GM18499 (cell line): Measurements from ENCODE around the gene TOB2.

Experiments
- ATAC-seq: cut with Tn5 transposase; IDR thresholded peaks from one replicate; pipeline ENCODE4 v1.9.1; 2021; ENCODE audit warnings: moderate number of reproducible peaks; ENCODE audit not compliant: insufficient read depth, unreplicated experiment

TOB2 gene

GRCh38 chr22:41446639-41447434 is at the start of gene TOB2:
Gene TOB2, minus strand, starts transcription at chr22:41446801. Its CDS starts 9,456 bp downstream, at chr22:41437345.
- ATAC-seq = peak; percentile 37

- ATAC-seq = no peak
Observed at GRCh38 chr22:41491374-41492100, 44.9 kb upstream of the TOB2 start.

- no peak for ATAC-seq
Observed at GRCh38 chr22:41488596-41489385, 42.2 kb upstream of the TOB2 start.

- ATAC-seq = no peak
Observed at GRCh38 chr22:41488076-41488475, 41.5 kb upstream of the TOB2 start.

GRCh38 chr22:41487037-41487935 is 40.7 kb upstream of the TOB2 start:
- ATAC-seq = no peak

GRCh38 chr22:41485033-41485432 is 38.4 kb upstream of the TOB2 start:
- no peak for ATAC-seq

GRCh38 chr22:41482319-41482935 is 35.8 kb upstream of the TOB2 start:
- no peak for ATAC-seq

GRCh38 chr22:41481925-41482318 is 35.3 kb upstream of the TOB2 start:
- ATAC-seq = no peak

- ATAC-seq = no peak
Observed at GRCh38 chr22:41481131-41481830, 34.7 kb upstream of the TOB2 start.

GRCh38 chr22:41480397-41480735 is 33.8 kb upstream of the TOB2 start:
- no peak for ATAC-seq

GRCh38 chr22:41479671-41480396 is 33.2 kb upstream of the TOB2 start:
- ATAC-seq = no peak

GRCh38 chr22:41478891-41479521 is 32.4 kb upstream of the TOB2 start:
- no peak for ATAC-seq

GRCh38 chr22:41478473-41478872 is 31.9 kb upstream of the TOB2 start:
- no peak for ATAC-seq

- ATAC-seq = no peak
Observed at GRCh38 chr22:41474872-41475451, 28.4 kb upstream of the TOB2 start.

- ATAC-seq = no peak
Observed at GRCh38 chr22:41471568-41471967, 25.0 kb upstream of the TOB2 start.

GRCh38 chr22:41470886-41471285 is 24.3 kb upstream of the TOB2 start:
- no peak for ATAC-seq

- peak; percentile 12 for ATAC-seq
Observed at GRCh38 chr22:41469218-41469851, 22.7 kb upstream of the TOB2 start.
